Left ventricle myocardium inferior (tissue), 1 donor: ENCODE data around the gene SYVN1. TPM values are rescaled to one million over a fixed set of nuclear protein-coding genes. Genes with fewer than 3 reads are reported as not detected.

Source experiments
- DNase-seq: peaks from one replicate; pipeline ENCODE4 v3.0.0-alpha.2; 2020
- H3K27ac ChIP-seq: fragments of 200-600 bp; replicated peaks from 2 replicates; pipeline ENCODE4 v1.8.0; 2021
- H3K27me3 ChIP-seq: fragments of 200-600 bp; 2 replicates; pipeline ENCODE4 v1.8.0; 2021; ENCODE audit warnings: low read depth
- H3K36me3 ChIP-seq: fragments of 200-600 bp; 2 replicates; pipeline ENCODE4 v1.8.0; 2021
- H3K4me1 ChIP-seq: fragments of 200-600 bp; 2 replicates; pipeline ENCODE4 v1.8.0; 2021
- H3K4me3 ChIP-seq: fragments of 200-600 bp; 2 replicates; pipeline ENCODE4 v1.8.0; 2021; ENCODE audit warnings: mild to moderate bottlenecking, moderate library complexity
- H3K9me3 ChIP-seq: fragments of 200-600 bp; replicated peaks from 2 replicates; pipeline ENCODE4 v1.8.0; 2021
- CTCF ChIP-seq: fragments of 200-600 bp; IDR thresholded peaks from 2 replicates; pipeline ENCODE4 v1.8.0; 2021; ENCODE audit warnings: antibody characterized with exemption, mild to moderate bottlenecking, borderline replicate concordance
- intact Hi-C: fragments of 100-400 bp; cut with micrococcal nuclease; formaldehyde crosslinking; loops from one replicate; pipeline ENCODE4 v1.11.0; 2022
- total RNA-seq: library from RNA; stranded (reverse); fragmentation: NEBNext Ultra II Directional; extraction: Animal tissue kit (Norgen Biotek cat#: 25700); gene quantifications from one replicate; pipeline ENCODE4 v1.2.1, GENCODE V29; 2021
- donor health status: DM: no; HTN: yes; CAD: no; lungs with severe emphysema.

SYVN1 gene
- total RNA-seq, 1 donor from 2014 or later, result 25.6 TPM

DNA sequence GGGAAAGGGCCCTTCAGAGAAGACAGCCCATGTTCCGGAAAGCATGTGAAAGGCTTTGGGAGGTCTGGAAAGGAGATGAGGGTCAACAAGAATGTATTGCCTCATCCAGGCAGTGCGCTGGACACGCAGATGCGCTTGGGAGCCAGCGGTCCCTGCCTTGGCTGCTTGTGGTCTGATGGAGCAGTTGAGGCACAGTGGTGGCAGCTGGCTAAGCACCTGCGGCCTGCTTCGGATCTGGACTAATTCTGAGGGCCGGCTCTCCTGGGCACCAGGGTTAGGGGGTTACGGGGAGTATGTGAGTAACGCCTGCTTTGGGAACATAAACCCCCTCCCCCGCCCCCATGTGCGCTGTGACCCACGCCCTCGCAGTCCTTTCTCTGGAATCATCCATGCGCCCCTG, 27.2 kb downstream of the SYVN1 start:
- no peaks in the 10 kb centered on the region for H3K27me3 ChIP-seq
- peaks cover 58% of the 10 kb centered on the region for H3K4me1 ChIP-seq
- H3K27ac ChIP-seq, result no peak overlapping the region
- H3K4me3 ChIP-seq, result no peak overlapping the region
- intact Hi-C loops, result no loop called here
- peaks cover 33% of the 10 kb centered on the region for H3K36me3 ChIP-seq
- no peak for DNase-seq
- no peaks in the 10 kb centered on the region for H3K9me3 ChIP-seq
- no peak for TF ChIP-seq CTCF

- no peaks in the 10 kb centered on the region for H3K27me3 ChIP-seq
- no peak for TF ChIP-seq CTCF
- H3K9me3 ChIP-seq, result no peaks in the 10 kb centered on the region
- H3K36me3 ChIP-seq, result peaks cover 30% of the 10 kb centered on the region
- H3K4me1 ChIP-seq, result peaks cover 49% of the 10 kb centered on the region
- intact Hi-C loops, result no loop called here
- peak overlapping the region; percentile 86 for H3K27ac ChIP-seq
- DNase-seq, result no peak
- no peak overlapping the region for H3K4me3 ChIP-seq
These were observed 29.7 kb downstream of the SYVN1 start for GRCh38 chr11:65104628-65105027.

DNA sequence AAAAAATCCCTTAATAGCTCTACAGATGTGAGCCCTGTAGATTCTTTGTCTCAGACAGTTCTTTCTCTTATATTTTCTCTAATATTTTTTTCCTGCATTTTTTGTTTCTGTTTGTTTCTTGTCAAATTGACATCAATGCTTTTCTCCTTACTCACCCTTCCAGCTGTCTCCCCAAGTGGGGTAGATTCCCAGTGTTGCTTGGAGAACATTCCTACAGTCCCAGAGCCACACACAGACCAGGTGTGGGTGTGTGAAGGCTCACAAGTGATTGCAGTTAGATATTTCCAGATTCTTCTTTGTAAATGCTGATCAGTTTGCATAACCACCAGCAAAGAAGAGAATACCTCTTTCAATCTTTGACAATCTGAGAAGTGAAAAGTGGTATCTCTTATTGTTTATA, 30.8 kb downstream of the SYVN1 start:
- Histone ChIP-seq H3K4me3 (no peak overlapping the region), H3K27ac (peak overlapping the region; percentile 86), H3K36me3 (peaks cover 26% of the 10 kb centered on the region), H3K4me1 (peaks cover 49% of the 10 kb centered on the region), H3K27me3 (no peaks in the 10 kb centered on the region), H3K9me3 (no peaks in the 10 kb centered on the region)
- intact Hi-C loops, result no loop called here
- TF ChIP-seq CTCF, result no peak
- DNase-seq, result no peak

DNA sequence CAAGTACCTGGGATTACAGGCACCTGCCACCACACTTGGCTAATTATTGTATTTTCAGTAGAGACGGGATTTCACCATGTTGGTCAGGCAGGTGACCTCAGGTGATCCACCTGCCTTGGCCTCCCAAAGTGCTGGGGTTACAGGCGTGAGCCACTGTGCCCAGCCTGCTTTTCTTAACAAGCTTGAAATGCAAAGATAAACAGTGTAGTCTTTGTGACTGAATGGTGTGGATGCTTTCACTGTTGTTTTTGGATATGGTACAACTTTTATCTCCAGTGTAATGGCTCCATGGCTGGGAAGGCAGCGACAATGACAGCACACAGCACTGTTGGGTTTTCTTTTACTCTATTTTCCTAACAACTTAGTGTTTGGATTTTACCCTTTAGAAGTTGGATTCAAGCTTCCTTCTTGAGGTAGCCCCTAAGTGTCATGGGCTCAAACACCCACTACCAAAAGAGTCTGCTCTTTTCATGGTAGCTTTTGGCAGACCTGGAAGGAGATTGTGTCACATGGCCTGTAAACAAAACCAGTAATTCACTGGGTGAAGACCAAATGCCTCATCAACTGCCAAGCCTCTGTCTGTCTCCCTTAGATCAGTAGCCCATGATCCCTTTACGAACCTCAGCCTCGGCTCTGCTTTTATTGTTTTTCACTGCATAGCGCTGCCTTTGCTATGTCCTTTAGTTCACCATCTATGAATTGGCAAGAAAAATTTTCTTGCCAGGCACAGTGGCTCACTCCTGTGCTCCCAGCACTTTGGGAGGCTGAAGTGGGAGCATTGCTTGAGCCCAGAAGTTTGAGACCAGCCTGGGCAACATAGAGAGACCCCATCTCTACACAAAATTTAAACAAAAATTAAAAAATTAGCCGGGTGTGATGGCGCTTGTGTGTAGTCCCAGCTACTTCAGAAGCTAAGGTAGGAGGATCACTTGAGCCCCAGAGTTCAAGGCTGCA, 31.9 kb downstream of the SYVN1 start:
- H3K27me3 ChIP-seq, result no peaks in the 10 kb centered on the region
- DNase-seq, result no peak
- H3K4me3 ChIP-seq, result no peak overlapping the region
- H3K9me3 ChIP-seq, result no peaks in the 10 kb centered on the region
- H3K4me1 ChIP-seq, result peaks cover 59% of the 10 kb centered on the region
- intact Hi-C loops, result no loop called here
- peaks cover 23% of the 10 kb centered on the region for H3K36me3 ChIP-seq
- TF ChIP-seq CTCF, result no peak
- H3K27ac ChIP-seq, result peak overlapping the region; percentile 86

GRCh38 chr11:65100674-65101350, 33.5 kb downstream of the SYVN1 start:
- no peak for DNase-seq
- peak overlapping the region; percentile 86 for H3K27ac ChIP-seq
- H3K36me3 ChIP-seq, result peaks cover 23% of the 10 kb centered on the region
- intact Hi-C loops, result no loop called here
- no peaks in the 10 kb centered on the region for H3K9me3 ChIP-seq
- TF ChIP-seq CTCF, result no peak
- H3K27me3 ChIP-seq, result no peaks in the 10 kb centered on the region
- H3K4me3 ChIP-seq, result no peak overlapping the region
- peaks cover 74% of the 10 kb centered on the region for H3K4me1 ChIP-seq
